ENCODE measurements around the gene C12orf76.

Gene C12orf76

GRCh38 chr12:110046451-110047187 is 1.7 kb downstream of the C12orf76 start:
- peak; percentile 72 for DNase-seq (ENCODE audit: low read depth)
- H3K4me3 ChIP-seq (ENCODE audit: low read depth, low read length), result no peak overlapping the region
- no peak for TF ChIP-seq CTCF (conservative IDR thresholded peaks at IDR 0.05; ENCODE audit: low read depth, low read length)

GRCh38 chr12:110042264-110042663 is 6.1 kb downstream of the C12orf76 start:
- DNase-seq (ENCODE audit: low read depth), result no peak
- TF ChIP-seq CTCF (conservative IDR thresholded peaks at IDR 0.05; ENCODE audit: low read depth, low read length), result no peak
- no peak overlapping the region for H3K4me3 ChIP-seq (ENCODE audit: low read depth, low read length)

- H3K4me3 ChIP-seq (ENCODE audit: low read depth, low read length), result no peak overlapping the region
- TF ChIP-seq CTCF (conservative IDR thresholded peaks at IDR 0.05; ENCODE audit: low read depth, low read length), result no peak
- DNase-seq (ENCODE audit: low read depth), result peak; percentile 94
Observed at GRCh38 chr12:110039085-110039807, 9.1 kb downstream of the C12orf76 start.

- H3K4me3 ChIP-seq (ENCODE audit: low read depth, low read length), result no peak overlapping the region
- DNase-seq (ENCODE audit: low read depth), result no peak
- TF ChIP-seq CTCF (conservative IDR thresholded peaks at IDR 0.05; ENCODE audit: low read depth, low read length), result no peak
Observed at GRCh38 chr12:110038741-110039084, 9.6 kb downstream of the C12orf76 start.

GRCh38 chr12:110037315-110037714 is 11.0 kb downstream of the C12orf76 start:
- no peak for TF ChIP-seq CTCF (conservative IDR thresholded peaks at IDR 0.05; ENCODE audit: low read depth, low read length)
- H3K4me3 ChIP-seq (ENCODE audit: low read depth, low read length), result no peak overlapping the region
- no peak for DNase-seq (ENCODE audit: low read depth)

- TF ChIP-seq CTCF (conservative IDR thresholded peaks at IDR 0.05; ENCODE audit: low read depth, low read length), result no peak
- no peak overlapping the region for H3K4me3 ChIP-seq (ENCODE audit: low read depth, low read length)
- DNase-seq (ENCODE audit: low read depth), result no peak
Observed at GRCh38 chr12:110035534-110036104, 12.7 kb downstream of the C12orf76 start.

All from choroid plexus epithelial cell (primary cell).